Neural cell (in vitro differentiated cells): ENCODE data around the gene KRT15.

ENCODE experiments used
- EZH2 ChIP-seq: fragments of 200-600, 300-800 bp; shearing (Covaris generic), sonication (generic); IDR thresholded peaks from 2 replicates; pipeline ENCODE4 v1.6.1; 2014; ENCODE audit warnings: antibody characterized with exemption, low read length, borderline replicate concordance, mild to moderate bottlenecking; ENCODE audit not compliant: insufficient read depth, poor library complexity, severe bottlenecking
- POLR2AphosphoS5 ChIP-seq: IDR thresholded peaks from 2 replicates; pipeline ENCODE4 v1.6.1; 2012
- SMC3 ChIP-seq: fragments of 450-650 bp; conservative IDR thresholded peaks from 2 replicates; pipeline ENCODE4 v1.6.1; 2014; ENCODE audit warnings: antibody characterized with exemption, mild to moderate bottlenecking, moderate library complexity; ENCODE audit not compliant: poor library complexity
- TF ChIP-seq, protein P1 (sequence below): fragments of 450-650 bp; IDR thresholded peaks from 2 replicates; pipeline ENCODE4 v1.5.1; 2014; ENCODE audit warnings: antibody characterized with exemption, mild to moderate bottlenecking, moderate library complexity; ENCODE audit not compliant: poor library complexity, severe bottlenecking

DNA sequence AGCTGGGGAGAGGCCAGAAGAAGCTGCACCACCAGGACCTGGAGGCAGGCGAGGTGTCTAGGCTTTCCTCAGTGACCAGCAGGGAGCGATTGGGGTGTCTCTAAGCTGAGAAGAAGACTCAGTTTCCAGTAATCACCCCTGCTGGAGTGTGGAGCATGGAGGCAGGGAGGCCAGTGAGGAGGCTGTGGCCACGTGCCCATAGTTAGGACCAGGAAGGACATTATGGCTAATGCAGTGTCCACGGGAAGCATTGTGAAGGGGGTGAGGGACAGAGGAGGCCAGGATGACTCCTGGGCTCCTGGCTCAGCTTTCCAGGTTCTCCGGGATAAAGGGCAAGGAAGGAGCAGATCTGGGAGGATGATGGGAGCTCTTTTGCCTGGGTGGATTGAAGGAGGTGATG, 19.0 kb downstream of the KRT15 start:
- TF ChIP-seq, protein P1, sequence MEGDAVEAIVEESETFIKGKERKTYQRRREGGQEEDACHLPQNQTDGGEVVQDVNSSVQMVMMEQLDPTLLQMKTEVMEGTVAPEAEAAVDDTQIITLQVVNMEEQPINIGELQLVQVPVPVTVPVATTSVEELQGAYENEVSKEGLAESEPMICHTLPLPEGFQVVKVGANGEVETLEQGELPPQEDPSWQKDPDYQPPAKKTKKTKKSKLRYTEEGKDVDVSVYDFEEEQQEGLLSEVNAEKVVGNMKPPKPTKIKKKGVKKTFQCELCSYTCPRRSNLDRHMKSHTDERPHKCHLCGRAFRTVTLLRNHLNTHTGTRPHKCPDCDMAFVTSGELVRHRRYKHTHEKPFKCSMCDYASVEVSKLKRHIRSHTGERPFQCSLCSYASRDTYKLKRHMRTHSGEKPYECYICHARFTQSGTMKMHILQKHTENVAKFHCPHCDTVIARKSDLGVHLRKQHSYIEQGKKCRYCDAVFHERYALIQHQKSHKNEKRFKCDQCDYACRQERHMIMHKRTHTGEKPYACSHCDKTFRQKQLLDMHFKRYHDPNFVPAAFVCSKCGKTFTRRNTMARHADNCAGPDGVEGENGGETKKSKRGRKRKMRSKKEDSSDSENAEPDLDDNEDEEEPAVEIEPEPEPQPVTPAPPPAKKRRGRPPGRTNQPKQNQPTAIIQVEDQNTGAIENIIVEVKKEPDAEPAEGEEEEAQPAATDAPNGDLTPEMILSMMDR = no peak
- TF ChIP-seq EZH2 (no peak), POLR2AphosphoS5 (no peak), SMC3 (no peak)
